ENCODE measurements around the gene SERPINB11. TPM values are rescaled to one million over a fixed set of nuclear protein-coding genes. Genes with fewer than 3 reads are reported as not detected.

The SERPINB11 gene
- total and polyA plus RNA-seq, 2 donors (not counting 1 experiment from before 2014, with no cell fraction given) = not detected

GRCh38 chr18:63664571-63664970, 38.2 kb upstream of the SERPINB11 start:
- Histone ChIP-seq H3K9ac (ENCODE audit: low read length) (no peak overlapping the region), H3K4me1 (ENCODE audit: control insufficient read depth in 2 of 2, insufficient read depth in 2 of 2, low read length in 2 of 2) (no peaks in the 10 kb centered on the region), H3K27ac (ENCODE audit: low read length in 2 of 2) (no peak overlapping the region), H4K20me1 (ENCODE audit: control insufficient read depth, insufficient read depth, low read length, poor library complexity, severe bottlenecking) (no peaks in the 10 kb centered on the region), H3K79me2 (ENCODE audit: control insufficient read depth, insufficient read depth, low read length) (no peaks in the 10 kb centered on the region), H3K4me2 (replicated peaks; ENCODE audit: low read depth, low read length, poor library complexity, severe bottlenecking) (no peak overlapping the region), H3K27me3 (replicated peaks in 1 of 4; ENCODE audit: control extremely low read depth in 1 of 4, control insufficient read depth in 3 of 4, insufficient read depth in 4 of 4, low read length in 3 of 4) (no peaks in the 10 kb centered on the region), H2AFZ (ENCODE audit: insufficient read depth, low read depth, low read length, poor library complexity, severe bottlenecking) (no peak overlapping the region), H3K4me3 (ENCODE audit: control extremely low read depth in 1 of 5, extremely low read depth in 1 of 5, insufficient read depth in 1 of 5, low read depth in 2 of 5, low read length in 4 of 5) (no peak overlapping the region), H3K9me3 (ENCODE audit: control extremely low read depth in 1 of 3, control insufficient read depth in 2 of 3, insufficient read depth in 1 of 3, low read length in 2 of 3) (peaks cover 0 to 2% (median 0%) of the 10 kb centered on the region in 3 donors), H3K36me3 (replicated peaks in 1 of 2; ENCODE audit: control extremely low read depth in 1 of 2, control insufficient read depth in 1 of 2, extremely low read depth in 1 of 2, insufficient read depth in 2 of 2, low read length in 1 of 2) (no peaks in the 10 kb centered on the region)
- H3K9me3 Mint-ChIP-seq (ENCODE audit: insufficient read depth) = peaks cover 12% of the 10 kb centered on the region
- DNase-seq = no peak
- peaks cover 5% of the 10 kb centered on the region for H3K27me3 Mint-ChIP-seq
- CTCF ChIA-PET = no interaction called here
- intact Hi-C loops (cut with micrococcal nuclease) = no loop called here
- no peak for TF ChIP-seq EZH2 (IDR thresholded peaks at IDR 0.05; ENCODE audit: borderline replicate concordance, insufficient read depth, low read depth, low read length, poor library complexity, severe bottlenecking)
- no peak for TF ChIP-seq CTCF (IDR thresholded peaks at IDR 0.05)
- ATAC-seq (ENCODE audit: low read depth) = no peak
- no peak overlapping the region for H3K27ac Mint-ChIP-seq
- no peak overlapping the region for H3K4me3 Mint-ChIP-seq
- POLR2A ChIA-PET = no interaction called here
- 86% methylated on average over 1 of the region's 1 CpG for WGBS (ENCODE audit: insufficient coverage)
- no peaks in the 10 kb centered on the region for H3K4me1 Mint-ChIP-seq

- Mint-ChIP-seq H3K4me1 (no peaks in the 10 kb centered on the region), H3K27ac (no peak overlapping the region), H3K27me3 (peaks cover 8% of the 10 kb centered on the region), H3K4me3 (no peak overlapping the region), H3K9me3 (ENCODE audit: insufficient read depth) (no peaks in the 10 kb centered on the region)
- no peaks in the 10 kb centered on the region for H3K4me1 ChIP-seq (ENCODE audit: control insufficient read depth in 2 of 2, insufficient read depth in 2 of 2, low read length in 2 of 2)
- no peaks in the 10 kb centered on the region for H4K20me1 ChIP-seq (ENCODE audit: control insufficient read depth, insufficient read depth, low read length, poor library complexity, severe bottlenecking)
- DNase-seq = no peak
- no peak overlapping the region for H3K4me3 ChIP-seq (ENCODE audit: control extremely low read depth in 1 of 5, extremely low read depth in 1 of 5, insufficient read depth in 1 of 5, low read depth in 2 of 5, low read length in 4 of 5)
- no peaks in the 10 kb centered on the region for H3K36me3 ChIP-seq (replicated peaks in 1 of 2; ENCODE audit: control extremely low read depth in 1 of 2, control insufficient read depth in 1 of 2, extremely low read depth in 1 of 2, insufficient read depth in 2 of 2, low read length in 1 of 2)
- H2AFZ ChIP-seq (ENCODE audit: insufficient read depth, low read depth, low read length, poor library complexity, severe bottlenecking) = no peak overlapping the region
- intact Hi-C loops (cut with micrococcal nuclease) = no loop called here
- POLR2A ChIA-PET = no interaction called here
- no peak overlapping the region for H3K27ac ChIP-seq (ENCODE audit: low read length in 2 of 2)
- TF ChIP-seq EZH2 (IDR thresholded peaks at IDR 0.05; ENCODE audit: borderline replicate concordance, insufficient read depth, low read depth, low read length, poor library complexity, severe bottlenecking) (no peak), CTCF (IDR thresholded peaks at IDR 0.05) (no peak)
- WGBS (ENCODE audit: insufficient coverage) = 32% methylated on average over 3 of the region's 5 CpGs
- no peak overlapping the region for H3K4me2 ChIP-seq (replicated peaks; ENCODE audit: low read depth, low read length, poor library complexity, severe bottlenecking)
- H3K9me3 ChIP-seq (ENCODE audit: control extremely low read depth in 1 of 3, control insufficient read depth in 2 of 3, insufficient read depth in 1 of 3, low read length in 2 of 3) = no peaks in the 10 kb centered on the region
- H3K27me3 ChIP-seq (replicated peaks in 1 of 4; ENCODE audit: control extremely low read depth in 1 of 4, control insufficient read depth in 3 of 4, insufficient read depth in 4 of 4, low read length in 3 of 4) = no peaks in the 10 kb centered on the region
- CTCF ChIA-PET = no interaction called here
- no peaks in the 10 kb centered on the region for H3K79me2 ChIP-seq (ENCODE audit: control insufficient read depth, insufficient read depth, low read length)
- H3K9ac ChIP-seq (ENCODE audit: low read length) = no peak overlapping the region
- no peak for ATAC-seq (ENCODE audit: low read depth)
These were observed 26.0 kb upstream of the SERPINB11 start for GRCh38 chr18:63676526-63677323.

Data from B cell (primary cell).